Measurements from ENCODE around the gene TMEM97.
A peak's percentile ranks its signal among the peaks of the same experiment; 100 is the strongest.
"Not testable (repeated sequence)": the region's sequence is repeated elsewhere in the genome, so short reads cannot be mapped to it uniquely, and the experiment has no call there.

Gene TMEM97

GRCh38 chr17:28318759-28319597 is at the start of gene TMEM97:
Gene TMEM97 (plus strand): TSS chr17:28319200. CDS start chr17:28319240, 40 bp downstream.
- DNase-seq: peak; percentile 96 to 98

GRCh38 chr17:28270055-28270454 is 48.9 kb upstream of the TMEM97 start:
- no peak for DNase-seq

- DNase-seq: no peak
Measured at GRCh38 chr17:28270926-28271325, 48.1 kb upstream of the TMEM97 start.

GRCh38 chr17:28271431-28271830 is 47.6 kb upstream of the TMEM97 start:
- DNase-seq: no peak

- no peak for DNase-seq
Measured at GRCh38 chr17:28272166-28272565, 46.8 kb upstream of the TMEM97 start.

- DNase-seq: not testable (repeated sequence)
Measured at GRCh38 chr17:28273341-28273740, 45.7 kb upstream of the TMEM97 start.

- no peak for DNase-seq
Measured at GRCh38 chr17:28274591-28275265, 44.3 kb upstream of the TMEM97 start.

GRCh38 chr17:28276011-28276410 is 43.0 kb upstream of the TMEM97 start:
- no peak for DNase-seq

- no peak for DNase-seq
Measured at GRCh38 chr17:28279411-28279810, 39.6 kb upstream of the TMEM97 start.

GRCh38 chr17:28280826-28281225 is 38.2 kb upstream of the TMEM97 start:
- no peak for DNase-seq

GRCh38 chr17:28282596-28282995 is 36.4 kb upstream of the TMEM97 start:
- DNase-seq: peak in 1 of 2 experiments; percentile 19

GRCh38 chr17:28285965-28286364 is 33.0 kb upstream of the TMEM97 start:
- no peak for DNase-seq

GRCh38 chr17:28290703-28291102 is 28.3 kb upstream of the TMEM97 start:
- DNase-seq: no peak

GRCh38 chr17:28291780-28292330 is 27.1 kb upstream of the TMEM97 start:
- DNase-seq: no peak

- not testable (repeated sequence) for DNase-seq
Measured at GRCh38 chr17:28292878-28293277, 26.1 kb upstream of the TMEM97 start.

GRCh38 chr17:28293994-28294393 is 25.0 kb upstream of the TMEM97 start:
- no peak for DNase-seq

GRCh38 chr17:28295677-28296578 is 23.1 kb upstream of the TMEM97 start:
- DNase-seq: no peak

- DNase-seq: no peak
Measured at GRCh38 chr17:28298449-28298848, 20.6 kb upstream of the TMEM97 start.

- DNase-seq: no peak
Measured at GRCh38 chr17:28306954-28307401, 12.0 kb upstream of the TMEM97 start.

GRCh38 chr17:28313841-28314240 is 5.2 kb upstream of the TMEM97 start:
- DNase-seq: no peak

GRCh38 chr17:28315846-28316705 is 2.9 kb upstream of the TMEM97 start:
- no peak for DNase-seq
